B cell (primary cell): ENCODE measurements around the gene VANGL1. TPM values are rescaled to one million over a fixed set of nuclear protein-coding genes. Genes with fewer than 3 reads are reported as not detected.
"Not testable (repeated sequence)": the region's sequence is repeated elsewhere in the genome, so short reads cannot be mapped to it uniquely, and the experiment has no call there.

ENCODE experiments used
- ATAC-seq: fragments of 200-7000 bp; cut with Tn5 transposase; one replicate; pipeline ENCODE4 v1.10.0; 2021; ENCODE audit warnings: low read depth, mild to moderate bottlenecking, moderate number of reproducible peaks, moderate library complexity
- CTCF ChIA-PET: fragments of 350-600 bp; sonication (Branson Sonifier 250); formaldehyde crosslinking; loops from one replicate; lab custom pipeline; 2021; ENCODE audit warnings: antibody characterized with exemption, inconsistent platforms; lab: Charles Lee
- POLR2A ChIA-PET: fragments of 350-600 bp; sonication (Branson Sonifier 250); formaldehyde crosslinking; loops from one replicate; lab custom pipeline; 2021; ENCODE audit warnings: antibody characterized with exemption; lab: Charles Lee
- DNase-seq: peaks from one replicate; pipeline ENCODE4 v3.0.0; 2013
- H2AFZ ChIP-seq: 2 replicates; pipeline ENCODE4 v1.6.1; 2012; ENCODE audit warnings: mild to moderate bottlenecking, low read depth, low read length; ENCODE audit not compliant: insufficient read depth, poor library complexity, severe bottlenecking
- H3K27ac ChIP-seq, 2 donors: 1 replicate in 1 of 2; 2 replicates in 1 of 2; pipeline ENCODE4 v1.5.1; 2012 to 2013; ENCODE audit warnings: low read length in 2 of 2, mild to moderate bottlenecking in 2 of 2, moderate library complexity in 1 of 2
- H3K27me3 ChIP-seq, 4 experiments: fragments of 200-600 bp in 1 of 4; sonication (generic) in 1 of 4; replicated peaks in 1 of 4; 1 replicate in 2 of 4; 2 replicates in 2 of 4; pipeline versions ENCODE4 v1.6.1 to v1.7.0; 2013 to 2016; ENCODE audit warnings: low read length in 3 of 4, mild to moderate bottlenecking in 2 of 4, mixed read lengths in 1 of 4, moderate library complexity in 1 of 4; ENCODE audit not compliant: insufficient read depth in 4 of 4, control insufficient read depth in 3 of 4; ENCODE audit errors: control extremely low read depth in 1 of 4
- H3K36me3 ChIP-seq, 2 experiments: replicated peaks in 1 of 2; 1 replicate in 1 of 2; 2 replicates in 1 of 2; pipeline versions ENCODE4 v1.6.1 to v1.7.1; 2013; ENCODE audit warnings: low read length in 1 of 2; ENCODE audit not compliant: insufficient read depth in 2 of 2, control insufficient read depth in 1 of 2; ENCODE audit errors: control extremely low read depth in 1 of 2, extremely low read depth in 1 of 2
- H3K4me1 ChIP-seq, 2 donors: fragments of 200-600 bp in 1 of 2; sonication (generic) in 1 of 2; 1 replicate in 1 of 2; 2 replicates in 1 of 2; pipeline versions ENCODE4 v1.5.1 to v1.6.1; 2013 to 2017; ENCODE audit warnings: low read length in 2 of 2; ENCODE audit not compliant: control insufficient read depth in 2 of 2, insufficient read depth in 2 of 2
- H3K4me2 ChIP-seq: replicated peaks from 2 replicates; pipeline ENCODE3; 2012; ENCODE audit warnings: mild to moderate bottlenecking, low read depth, low read length; ENCODE audit not compliant: poor library complexity, severe bottlenecking
- H3K4me3 ChIP-seq, 5 experiments: fragments of 200-600 bp in 1 of 5; sonication (generic) in 1 of 5; 1 replicate in 3 of 5; 2 replicates in 2 of 5; pipeline versions ENCODE4 v1.5.1 to v1.7.0; 2011 to 2016; ENCODE audit warnings: low read length in 4 of 5, mild to moderate bottlenecking in 4 of 5, low read depth in 2 of 5, control low read depth in 1 of 5, moderate library complexity in 1 of 5; ENCODE audit not compliant: insufficient read depth in 1 of 5; ENCODE audit errors: control extremely low read depth in 1 of 5, extremely low read depth in 1 of 5
- H3K79me2 ChIP-seq: fragments of 200-600 bp; sonication (generic); one replicate; pipeline ENCODE4 v1.6.0; 2016; ENCODE audit warnings: low read length; ENCODE audit not compliant: control insufficient read depth, insufficient read depth
- H3K9ac ChIP-seq: fragments of 200-600 bp; sonication (generic); 2 replicates; pipeline ENCODE4 v1.6.1; 2017; ENCODE audit warnings: mild to moderate bottlenecking, low read length, moderate library complexity
- H3K9me3 ChIP-seq, 3 donors: one replicate each; pipeline versions ENCODE4 v1.6.1 to v1.7.1; 2013; ENCODE audit warnings: low read length in 2 of 3; ENCODE audit not compliant: control insufficient read depth in 2 of 3, insufficient read depth in 1 of 3; ENCODE audit errors: control extremely low read depth in 1 of 3
- H4K20me1 ChIP-seq: 2 replicates; pipeline ENCODE4 v1.6.0; 2012; ENCODE audit warnings: mild to moderate bottlenecking, low read length; ENCODE audit not compliant: insufficient read depth, control insufficient read depth, poor library complexity, severe bottlenecking
- H3K27ac Mint-ChIP-seq: one replicate; pipeline ENCODE4 v1.8.0; 2021; ENCODE audit warnings: mixed read lengths
- H3K27me3 Mint-ChIP-seq: one replicate; pipeline ENCODE4 v1.8.0; 2021; ENCODE audit warnings: mixed read lengths
- H3K4me1 Mint-ChIP-seq: one replicate; pipeline ENCODE4 v1.8.0; 2021; ENCODE audit warnings: mixed read lengths
- H3K4me3 Mint-ChIP-seq: one replicate; pipeline ENCODE4 v1.8.0; 2021; ENCODE audit warnings: mixed read lengths
- H3K9me3 Mint-ChIP-seq: one replicate; pipeline ENCODE4 v1.8.0; 2022; ENCODE audit warnings: mixed read lengths; ENCODE audit not compliant: insufficient read depth
- CTCF ChIP-seq: fragments of 200-600 bp; IDR thresholded peaks from one replicate; pipeline ENCODE4 v1.8.0; 2022; ENCODE audit warnings: antibody characterized with exemption, mild to moderate bottlenecking
- EZH2 ChIP-seq: IDR thresholded peaks from 2 replicates; pipeline ENCODE4 v1.6.1; 2012; ENCODE audit warnings: borderline replicate concordance, low read depth, mild to moderate bottlenecking, moderate library complexity, low read length; ENCODE audit not compliant: insufficient read depth, poor library complexity, severe bottlenecking
- WGBS: methylation state at CpG from one replicate; pipeline ENCODE4 v1.1.5; 2013; ENCODE audit warnings: missing lambda C conversion rate; ENCODE audit not compliant: insufficient coverage; 5-methylcytosine and 5-hydroxymethylcytosine counted together
- intact Hi-C: fragments of 100-400 bp; cut with micrococcal nuclease; formaldehyde crosslinking; loops from one replicate; pipeline ENCODE4 v1.10.0; 2022
- polyA plus RNA-seq: library from polyadenylated mRNA; depleted of rRNA; stranded (reverse); fragments of >200 nt; gene quantifications from 2 replicates; pipeline ENCODE4 v1.2.3, GENCODE V29; 2012
- total RNA-seq, 2 donors: library from RNA; stranded (reverse); fragments of 120-200 nt in 1 of 2; gene quantifications; 1 replicate in 1 of 2; 2 replicates in 1 of 2; pipeline versions ENCODE4 v1.2.3 to v1.2.4, GENCODE V29; 2013 to 2022

VANGL1 gene
- total and polyA plus RNA-seq, 2 donors (not counting 1 experiment from before 2014, with no cell fraction given), result 0.21 to 0.30 TPM

DNA sequence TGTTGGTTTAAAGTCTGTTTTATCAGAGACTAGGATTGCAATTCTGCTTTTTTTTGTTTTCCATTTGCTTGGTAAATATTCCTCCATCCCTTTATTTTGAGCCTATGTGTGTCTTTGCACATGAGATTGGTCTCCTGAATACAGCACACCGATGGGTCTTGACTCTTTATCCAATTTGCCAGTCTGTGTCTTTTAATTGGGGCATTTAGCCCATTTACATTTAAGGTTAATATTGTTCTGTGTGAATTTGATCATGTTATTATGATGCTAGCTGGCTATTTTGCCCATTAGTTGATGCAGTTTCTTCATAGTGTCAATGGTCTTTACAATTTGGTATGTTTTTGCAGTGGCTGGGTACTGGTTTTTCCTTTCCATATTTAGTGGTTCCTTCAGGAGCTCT, 4.5 kb upstream of the VANGL1 start:
- H4K20me1 ChIP-seq, DNase-seq, ATAC-seq, H3K4me3 ChIP-seq, H3K4me1 Mint-ChIP-seq, H2AFZ ChIP-seq, intact Hi-C loops, H3K9ac ChIP-seq, H3K36me3 ChIP-seq, H3K79me2 ChIP-seq, H3K4me1 ChIP-seq, H3K4me2 ChIP-seq, H3K27ac Mint-ChIP-seq, CTCF ChIA-PET, H3K9me3 Mint-ChIP-seq, POLR2A ChIA-PET, H3K27ac ChIP-seq, H3K4me3 Mint-ChIP-seq: not testable (repeated sequence)
- H3K27me3 ChIP-seq, result peaks cover 0 to 16% (median 7%) of the 10 kb centered on the region in 4 experiments
- WGBS, result no CpG with 5 or more reads among the region's 1 CpG
- H3K9me3 ChIP-seq, result peaks cover 0 to 23% (median 0%) of the 10 kb centered on the region in 3 donors
- H3K27me3 Mint-ChIP-seq, result peaks cover 31% of the 10 kb centered on the region

DNA sequence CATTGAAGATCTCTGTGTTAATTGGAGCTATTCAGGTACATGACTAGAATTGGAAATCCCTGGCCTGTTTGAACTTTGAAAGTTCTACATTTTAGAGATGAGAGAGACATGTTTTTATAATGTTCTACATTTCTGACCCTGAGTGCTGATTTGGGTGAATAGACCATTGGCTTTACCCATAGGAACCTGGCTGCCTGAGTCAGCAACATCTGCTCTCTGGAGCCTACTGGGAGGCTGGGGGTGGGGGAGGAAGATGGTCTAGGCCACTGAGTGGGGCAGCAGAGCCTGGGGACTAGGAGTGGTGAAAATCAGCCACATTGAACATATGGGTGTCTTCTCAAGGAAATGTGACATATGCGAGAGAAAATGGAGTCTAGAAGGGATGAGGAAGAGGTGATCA, 1.4 kb upstream of the VANGL1 start:
- H3K4me1 ChIP-seq, result peaks cover 0 to 8% of the 10 kb centered on the region in 2 donors
- no peak overlapping the region for H2AFZ ChIP-seq
- H3K4me1 Mint-ChIP-seq, result peaks cover 14% of the 10 kb centered on the region
- H3K9ac ChIP-seq, result no peak overlapping the region
- H4K20me1 ChIP-seq, result no peaks in the 10 kb centered on the region
- peak overlapping the region; percentile 36 for H3K4me3 Mint-ChIP-seq
- no peak overlapping the region for H3K27ac Mint-ChIP-seq
- peaks cover 30% of the 10 kb centered on the region for H3K27me3 Mint-ChIP-seq
- intact Hi-C loops, result no loop called here
- H3K27me3 ChIP-seq, result peaks cover 0 to 21% (median 7%) of the 10 kb centered on the region in 4 experiments
- H3K27ac ChIP-seq, result no peak overlapping the region
- H3K4me3 ChIP-seq, result no peak overlapping the region
- no peak for TF ChIP-seq EZH2
- TF ChIP-seq CTCF, result no peak
- H3K36me3 ChIP-seq, result no peaks in the 10 kb centered on the region
- ATAC-seq, result no peak
- WGBS, result no CpG with 5 or more reads among the region's 1 CpG
- H3K9me3 ChIP-seq, result peaks cover 0 to 23% (median 0%) of the 10 kb centered on the region in 3 donors
- POLR2A ChIA-PET, result no interaction called here
- no peak overlapping the region for H3K4me2 ChIP-seq
- CTCF ChIA-PET, result no interaction called here
- H3K9me3 Mint-ChIP-seq, result peaks cover 5% of the 10 kb centered on the region
- DNase-seq, result no peak
- no peaks in the 10 kb centered on the region for H3K79me2 ChIP-seq
